NOMO-1 (cell line): ENCODE measurements around the gene ABCC4.
A peak's percentile ranks its signal among the peaks of the same experiment; 100 is the strongest.
"Not testable (repeated sequence)": the region's sequence is repeated elsewhere in the genome, so short reads cannot be mapped to it uniquely, and the experiment has no call there.

Source experiments
- DNase-seq, 2 experiments: peaks; one replicate each; lab custom pipeline; 2025; ENCODE audit not compliant: unreplicated experiment in 2 of 2; lab: John Stamatoyannopoulos, UW

The ABCC4 gene

DNA sequence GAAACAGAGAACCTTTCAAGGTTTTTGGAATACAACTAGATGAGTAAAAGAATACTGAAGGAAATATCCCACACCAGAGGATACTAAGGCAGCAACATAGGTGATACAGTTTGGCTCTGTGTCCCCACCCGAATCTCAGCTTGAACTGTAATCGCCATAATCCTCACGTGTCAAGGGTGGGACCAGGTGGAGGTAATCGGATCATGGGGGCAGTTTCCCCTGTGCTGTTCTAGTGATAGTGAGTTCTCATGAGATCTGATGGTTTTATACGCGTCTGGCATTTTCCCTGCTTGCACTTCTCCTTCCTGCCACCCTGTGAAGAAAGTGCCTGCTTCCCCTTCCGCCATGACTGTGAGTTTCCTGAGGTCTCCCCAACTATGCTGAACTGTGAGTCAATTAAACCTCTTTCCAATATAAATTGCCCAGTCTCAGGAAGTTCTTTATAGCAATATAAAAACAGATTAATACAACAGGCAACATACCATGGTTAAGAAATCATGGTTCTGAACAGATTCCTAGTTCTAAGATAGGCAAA is 97.0 kb downstream of the ABCC4 start:
- peak; percentile 10 to 46 for DNase-seq

DNA sequence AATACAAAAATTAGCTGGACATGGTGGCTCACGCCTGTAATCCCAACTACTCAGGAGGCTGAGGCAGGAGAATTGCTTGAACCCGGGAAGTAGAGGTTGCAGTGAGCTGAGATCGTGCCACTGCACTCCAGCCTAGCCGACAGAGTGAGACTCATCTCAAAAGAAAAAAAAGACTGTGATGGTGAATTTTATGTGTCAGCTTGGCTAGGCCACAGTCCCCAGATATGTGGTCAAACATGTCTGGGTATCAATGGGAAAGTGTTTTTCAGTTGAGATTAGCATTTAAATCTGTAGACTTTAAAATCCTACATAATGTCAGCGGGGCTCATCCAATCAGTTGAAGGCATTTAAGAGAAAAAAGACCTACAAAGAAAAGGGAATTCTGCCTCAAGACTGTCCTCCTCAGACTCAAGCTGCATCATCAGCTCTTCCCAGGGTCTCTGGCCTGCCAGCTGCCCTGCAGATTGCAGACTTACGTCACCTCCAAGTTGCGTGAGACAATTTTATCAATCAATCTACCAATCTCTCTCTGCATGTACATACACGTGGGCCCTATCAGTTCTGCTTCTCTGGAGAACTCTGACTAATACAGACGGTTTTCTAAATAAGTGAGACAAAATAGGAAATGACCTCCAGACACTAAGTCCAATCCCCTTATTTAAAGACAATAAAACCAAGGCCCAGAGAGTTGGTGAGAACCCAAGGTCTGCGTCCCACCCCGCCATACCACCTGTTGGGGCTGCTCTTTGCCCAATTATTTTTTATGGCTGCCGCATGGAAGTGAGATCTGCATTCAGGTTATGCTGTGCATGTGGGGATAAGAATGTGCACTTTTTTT is 99.2 kb downstream of the ABCC4 start:
- peak in 1 of 2 experiments; percentile 36 for DNase-seq

DNA sequence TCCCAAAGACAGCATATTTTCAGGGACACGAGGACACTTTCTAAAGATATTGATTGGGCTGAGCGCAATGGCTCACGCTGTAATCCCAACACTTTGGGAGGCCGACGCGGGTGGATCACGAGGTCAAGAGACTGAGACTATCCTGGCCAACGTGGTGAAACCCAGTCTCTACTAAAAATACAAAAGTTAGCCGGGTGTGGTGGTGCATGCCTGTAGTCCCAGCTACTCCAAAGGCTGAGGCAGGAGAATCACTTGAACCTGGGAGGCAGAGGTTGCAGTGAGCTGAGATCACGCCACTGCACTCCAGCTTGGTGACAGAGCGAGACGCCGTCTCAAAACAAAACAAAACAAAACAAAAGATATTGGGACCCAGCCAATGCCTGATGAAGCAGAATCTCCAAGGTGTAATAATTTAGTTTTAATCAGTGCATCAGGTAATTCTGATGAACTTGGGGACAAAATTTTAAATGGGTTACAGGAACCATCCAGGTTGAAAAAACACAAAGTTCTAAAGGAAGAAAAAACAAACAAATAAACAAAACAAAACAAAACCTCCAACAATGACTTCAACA is 100.8 kb downstream of the ABCC4 start:
- not testable (repeated sequence) for DNase-seq

DNA sequence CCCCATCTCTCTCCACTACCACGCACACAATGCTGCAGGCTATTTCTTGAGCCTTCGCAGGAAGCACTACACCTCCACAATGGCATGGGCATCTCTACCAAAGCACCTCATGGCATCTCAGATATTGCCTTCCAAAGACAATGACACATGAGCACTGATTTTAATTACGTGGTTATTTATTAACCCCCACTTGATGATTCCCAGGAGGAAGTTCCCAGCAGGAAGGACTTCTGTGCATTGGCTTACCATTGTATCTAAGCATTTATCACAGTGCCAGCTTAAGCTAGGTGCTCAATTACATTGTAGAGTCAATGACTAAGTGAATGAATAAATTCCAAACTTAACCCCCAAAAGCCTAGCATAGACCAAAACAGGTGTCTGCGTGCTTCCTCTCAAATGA is 101.4 kb downstream of the ABCC4 start:
- DNase-seq: no peak

DNA sequence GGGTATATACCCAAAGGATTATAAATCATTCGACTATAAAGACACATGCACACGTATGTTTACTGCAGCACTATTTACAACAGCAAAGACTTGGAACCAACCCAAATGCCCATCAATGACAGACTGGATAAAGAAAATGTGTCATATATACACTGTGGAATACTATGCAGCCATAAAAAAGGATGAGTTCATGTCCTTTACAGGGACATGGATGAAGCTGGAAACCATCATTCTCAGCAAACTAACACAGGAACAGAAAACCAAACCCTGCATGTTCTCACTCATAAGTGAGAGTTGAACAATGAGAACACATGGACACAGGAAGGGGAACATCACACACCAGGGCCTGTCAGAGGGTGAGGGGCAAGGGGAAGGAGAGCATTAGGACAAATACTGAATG is 102.6 kb downstream of the ABCC4 start:
- not testable (repeated sequence) for DNase-seq

DNA sequence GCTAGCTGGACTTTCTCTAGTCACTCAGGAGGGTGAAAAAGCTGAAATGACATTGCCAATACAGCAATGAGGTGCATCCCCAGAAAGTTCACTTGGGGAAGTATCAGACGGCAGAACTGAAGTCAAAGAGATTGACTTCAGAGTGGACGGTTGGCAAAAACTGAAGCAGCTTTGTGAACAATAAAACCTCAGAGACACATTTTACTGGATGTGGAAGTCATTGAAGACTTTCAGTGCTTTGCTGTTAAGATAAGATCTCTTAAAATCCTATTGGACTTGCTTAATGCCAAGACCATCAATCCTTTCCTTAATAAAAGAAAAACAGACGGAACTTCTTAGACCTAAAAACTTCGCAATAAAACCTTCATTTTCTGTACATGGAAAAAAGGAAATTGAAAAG is 103.7 kb downstream of the ABCC4 start:
- no peak for DNase-seq

DNA sequence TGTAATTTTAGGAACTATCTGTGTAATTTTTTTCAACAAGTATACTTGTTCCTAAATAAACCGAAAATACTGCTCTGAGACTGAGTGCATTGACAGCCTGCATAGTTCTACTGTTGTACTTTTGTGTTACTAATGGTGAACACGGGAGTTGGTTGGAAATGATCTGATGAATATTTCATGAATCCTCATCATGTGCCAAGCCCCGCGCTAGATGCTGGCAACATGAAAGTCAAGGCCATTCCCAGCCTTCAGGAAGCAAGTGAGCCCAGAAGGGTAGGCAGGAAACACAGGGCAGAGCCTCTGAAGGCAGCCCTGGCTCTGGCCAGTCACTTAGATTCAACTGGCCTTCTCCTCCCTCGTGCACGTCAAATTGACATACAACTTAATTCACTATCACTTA is 106.1 kb downstream of the ABCC4 start:
- DNase-seq: no peak

DNA sequence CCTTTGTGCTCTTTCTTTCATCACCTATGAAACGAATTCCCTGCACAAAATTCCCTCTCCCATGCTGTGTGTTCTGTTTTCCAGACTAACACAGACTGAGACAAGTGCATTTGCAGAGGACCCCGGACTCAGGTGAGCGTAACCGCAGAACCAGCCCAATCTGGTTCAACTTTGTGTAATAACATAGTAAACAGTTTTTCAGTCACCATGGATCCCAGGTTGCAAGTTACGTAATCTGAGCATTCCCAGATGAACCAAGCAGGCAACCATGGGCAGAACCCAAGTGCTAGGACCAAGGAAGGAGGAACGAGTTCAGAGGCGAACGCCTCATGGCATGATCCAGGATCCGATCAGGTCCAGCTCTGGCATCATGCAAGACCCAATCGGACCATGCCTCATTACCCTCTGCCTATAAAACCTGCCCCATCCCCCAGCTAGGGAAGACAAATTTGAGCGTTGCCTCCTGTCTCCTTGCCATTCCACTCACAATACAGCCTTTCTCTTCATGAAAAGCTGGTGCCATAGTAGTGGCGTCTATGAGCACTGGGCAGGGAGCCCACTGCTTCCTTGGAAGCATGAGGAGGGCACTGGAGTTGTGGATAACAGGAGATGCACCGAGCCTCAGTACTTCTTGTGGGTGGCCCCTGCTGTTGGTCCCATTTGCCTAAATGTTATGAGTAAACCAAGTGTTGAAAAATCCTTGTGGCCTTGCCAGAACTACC is 107.6 kb downstream of the ABCC4 start:
- DNase-seq: no peak

DNA sequence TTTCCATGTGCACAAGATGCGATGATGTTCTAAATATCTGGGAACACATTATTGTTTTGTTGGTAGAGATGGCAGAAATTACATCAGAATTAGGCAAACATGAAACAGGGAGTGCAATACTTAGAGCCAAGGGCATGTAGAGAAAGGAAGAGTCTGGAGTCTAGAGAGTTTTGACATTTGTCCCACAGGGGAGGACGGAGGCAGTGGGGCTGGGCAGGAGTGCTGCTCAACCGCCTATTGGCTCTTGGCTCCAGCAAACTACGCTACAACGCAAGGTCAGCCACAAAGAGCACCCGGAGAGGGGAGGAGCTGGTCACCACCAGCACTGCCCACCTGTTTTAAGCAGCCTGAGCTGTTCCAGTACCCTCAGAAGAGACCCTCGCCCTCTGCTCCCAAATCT is 108.3 kb downstream of the ABCC4 start:
- no peak for DNase-seq

DNA sequence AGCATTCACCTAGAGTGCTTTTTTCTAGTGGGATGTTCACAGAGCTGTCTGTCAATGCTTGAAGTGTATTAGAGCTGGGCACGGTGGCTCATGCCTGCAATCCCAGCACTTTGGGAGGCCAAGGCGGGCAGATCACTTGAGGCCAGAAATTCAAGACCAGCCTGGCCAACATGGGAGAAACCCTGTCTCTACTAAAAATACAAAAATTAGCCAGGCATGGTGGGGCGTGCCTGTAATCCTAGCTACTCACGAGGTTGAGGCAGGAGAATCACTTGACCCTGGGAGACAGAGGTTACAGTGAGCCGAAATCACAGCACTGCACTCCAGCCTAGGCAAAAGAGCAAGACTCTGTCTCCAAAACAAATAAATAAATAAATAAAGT is 108.7 kb downstream of the ABCC4 start:
- not testable (repeated sequence) for DNase-seq

DNA sequence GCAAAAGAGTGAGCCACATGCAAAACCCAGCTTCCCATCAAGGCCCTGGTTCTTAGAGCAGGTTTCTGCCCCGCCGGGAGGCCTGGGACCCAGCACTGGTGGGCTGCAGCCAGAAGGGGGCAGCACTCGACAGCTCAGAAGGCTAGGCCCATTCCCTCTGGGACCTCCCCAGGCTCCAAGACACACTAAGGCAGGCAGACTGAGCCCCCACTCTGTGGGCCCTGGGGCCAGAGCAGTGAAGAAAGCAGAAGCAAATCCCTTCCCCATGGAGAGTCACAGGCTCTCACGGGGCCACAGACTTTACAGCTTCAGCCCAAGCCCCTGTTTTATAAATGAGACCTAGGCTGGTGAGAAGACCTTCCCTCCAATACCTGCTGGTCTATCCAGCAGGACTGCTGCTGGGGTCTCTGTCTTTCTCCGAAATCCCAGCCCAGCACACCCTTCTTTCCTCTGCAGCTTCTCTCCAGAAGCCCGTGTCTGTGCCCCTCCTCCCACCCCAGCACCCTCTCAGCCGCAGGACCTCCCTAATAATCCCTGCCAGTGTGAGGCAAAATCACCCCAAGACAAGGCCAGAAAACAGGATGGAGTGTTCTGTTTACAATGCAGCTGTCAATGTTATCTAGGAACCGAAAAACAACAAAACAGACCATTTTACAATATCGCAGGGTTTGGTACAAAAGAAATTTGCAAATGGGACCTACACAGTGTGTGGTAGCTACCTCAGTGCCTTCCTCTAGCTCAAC is 109.3 kb downstream of the ABCC4 start:
- peak; percentile 30 to 53 for DNase-seq

DNA sequence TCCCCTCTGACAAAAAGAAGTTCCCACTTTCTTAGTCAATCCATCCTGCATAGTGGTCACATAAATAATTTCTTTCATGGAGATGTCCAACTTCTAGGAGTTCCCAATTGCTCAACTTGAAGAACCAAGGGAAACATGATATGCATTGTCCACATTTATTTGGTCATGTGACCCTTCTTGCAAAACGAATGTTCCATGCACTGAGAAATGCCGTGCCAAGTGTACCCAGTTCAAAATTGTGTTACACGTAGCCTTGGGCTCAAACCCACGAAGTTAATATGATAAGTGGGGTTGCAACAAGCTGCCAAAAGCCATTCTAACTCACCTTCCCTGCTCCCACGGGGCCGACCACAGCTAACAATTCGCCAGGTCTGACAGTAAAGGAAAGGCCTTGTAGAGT is 113.1 kb downstream of the ABCC4 start:
- DNase-seq: no peak

DNA sequence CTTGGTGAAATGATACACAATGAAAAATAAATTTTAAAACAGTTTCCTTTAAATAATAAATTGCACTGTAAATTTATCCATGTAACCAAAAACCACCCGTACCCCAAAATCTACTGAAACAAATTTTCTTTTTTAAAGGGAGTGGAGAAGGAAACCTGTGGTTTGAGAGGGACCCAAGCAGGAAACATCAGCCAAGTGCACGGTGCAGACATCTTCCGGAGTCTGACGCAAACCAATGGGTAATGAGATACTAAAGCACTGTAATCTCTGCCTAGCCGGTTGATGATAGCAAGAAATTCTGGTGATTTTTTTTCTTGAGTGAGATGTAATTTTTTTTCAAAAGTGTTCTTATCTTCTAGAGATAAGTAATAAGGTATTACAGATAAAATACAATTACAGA is 115.4 kb downstream of the ABCC4 start:
- no peak for DNase-seq

DNA sequence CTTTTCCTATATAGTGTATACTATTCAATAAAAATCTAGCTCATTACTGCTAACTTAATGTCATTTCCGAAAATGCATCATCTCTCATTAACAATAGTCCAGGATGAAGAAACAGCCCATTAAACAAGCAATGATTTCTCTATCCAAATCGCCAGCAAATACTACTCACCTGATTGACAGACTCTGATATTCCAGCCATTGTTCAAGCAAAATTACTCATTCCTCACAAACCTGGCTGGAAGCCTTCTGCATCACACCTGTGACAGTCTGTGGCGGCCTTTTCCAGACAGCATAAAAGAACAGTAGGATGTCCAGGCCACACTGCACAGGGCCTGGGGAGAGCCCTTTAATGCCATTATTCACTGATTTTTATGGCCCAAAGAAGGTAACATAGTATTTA is 115.9 kb downstream of the ABCC4 start:
- no peak for DNase-seq

DNA sequence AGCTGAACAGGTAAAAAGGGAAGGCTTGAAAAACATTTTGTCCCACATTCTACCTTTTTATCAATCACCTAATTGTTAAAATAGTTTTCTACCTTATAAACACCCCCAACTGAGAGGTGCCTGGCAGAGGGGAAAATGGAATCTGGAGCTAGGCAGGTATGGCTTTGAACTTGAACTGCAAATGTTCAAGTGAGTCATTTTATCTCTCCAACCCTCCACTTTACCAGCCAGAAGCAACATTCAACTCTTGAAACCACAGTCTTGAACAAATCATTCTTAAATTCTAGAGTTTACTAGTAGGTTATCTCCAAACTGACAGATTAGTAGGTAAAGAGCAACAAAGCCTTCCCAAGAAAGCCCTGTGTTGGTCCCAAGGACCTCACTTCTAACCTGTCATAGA is 116.9 kb downstream of the ABCC4 start:
- no peak for DNase-seq

DNA sequence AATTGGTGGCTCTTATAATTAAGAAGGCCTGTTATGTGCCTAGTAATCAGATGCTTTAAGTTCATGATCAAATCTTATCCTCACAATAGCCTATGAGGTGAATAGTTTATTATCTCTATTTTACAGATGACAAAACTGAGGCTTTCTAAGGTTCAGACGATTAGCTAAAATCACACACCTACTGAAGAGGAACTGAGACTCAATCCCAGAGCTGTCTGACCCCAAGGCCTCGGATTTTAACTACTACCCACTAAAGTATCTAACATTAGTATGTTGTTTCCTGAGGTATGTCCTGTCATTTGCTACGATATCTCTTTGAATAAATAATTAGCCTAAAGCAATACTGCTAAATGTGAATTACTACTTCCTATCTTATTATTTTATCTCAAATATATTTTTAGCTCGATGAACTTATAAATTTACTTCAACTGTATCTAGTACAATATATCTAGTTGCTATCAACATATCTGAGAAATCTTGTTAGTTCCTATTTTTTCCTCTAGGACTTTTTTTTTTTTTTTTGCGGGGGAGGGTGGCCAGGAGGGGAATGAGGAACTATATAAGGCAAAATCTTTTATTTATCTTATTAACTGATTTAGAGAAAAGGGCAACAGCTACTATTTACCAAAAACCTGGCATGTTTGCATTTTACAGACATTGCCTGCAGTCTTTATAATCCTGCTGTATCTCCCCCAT is 118.5 kb downstream of the ABCC4 start:
- no peak for DNase-seq

DNA sequence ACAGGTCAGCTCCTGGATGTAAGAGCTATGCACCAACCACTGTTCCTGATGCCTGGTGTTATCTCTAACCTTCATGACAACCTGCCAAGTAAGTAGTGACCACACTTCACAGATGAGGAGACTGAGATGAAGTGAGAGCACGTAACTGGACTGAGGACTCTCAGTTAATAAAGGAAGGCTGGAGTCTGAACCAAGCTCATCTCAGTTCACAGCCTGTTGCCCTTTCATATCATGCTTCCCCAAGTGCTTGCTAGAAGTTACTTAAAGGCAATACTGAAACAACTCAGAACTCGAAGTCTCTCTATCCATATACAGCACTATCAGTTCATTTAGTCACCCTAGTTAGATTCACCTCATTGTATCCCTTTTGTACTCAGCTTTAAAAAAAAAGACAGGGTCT is 119.7 kb downstream of the ABCC4 start:
- no peak for DNase-seq

DNA sequence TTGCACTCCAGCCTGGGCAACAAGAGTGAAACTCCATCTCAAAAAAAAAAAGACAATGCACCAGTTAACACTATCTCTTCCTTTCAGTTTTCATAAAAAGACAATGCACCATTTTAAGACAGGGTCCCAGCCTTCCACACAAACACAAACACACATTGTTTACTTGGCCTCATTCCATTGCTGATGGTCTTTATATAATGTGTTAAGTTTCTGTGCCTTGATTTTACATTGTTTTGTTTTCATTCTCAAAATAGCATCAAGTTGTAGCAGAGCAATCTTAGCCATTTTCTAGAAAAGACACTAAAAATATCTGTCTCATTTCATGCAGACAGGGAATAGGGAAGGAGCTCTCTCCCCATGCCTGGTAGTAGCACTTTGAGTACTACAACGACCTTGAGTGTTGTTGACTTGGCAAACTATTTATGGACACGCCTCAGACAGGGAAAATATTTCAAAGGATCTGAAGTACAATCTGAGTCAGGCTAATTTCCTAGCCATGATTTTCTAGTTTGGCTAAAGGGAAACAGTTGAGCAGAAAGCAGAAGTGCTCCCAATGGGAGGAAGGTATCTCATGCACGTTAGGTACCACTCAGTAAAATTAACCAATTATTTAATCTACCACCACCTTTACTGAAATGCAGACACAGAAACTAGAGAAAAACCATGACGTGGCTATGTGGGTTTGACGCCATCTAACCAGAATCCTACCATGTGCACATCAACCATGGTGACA is 120.6 kb downstream of the ABCC4 start:
- no peak for DNase-seq

DNA sequence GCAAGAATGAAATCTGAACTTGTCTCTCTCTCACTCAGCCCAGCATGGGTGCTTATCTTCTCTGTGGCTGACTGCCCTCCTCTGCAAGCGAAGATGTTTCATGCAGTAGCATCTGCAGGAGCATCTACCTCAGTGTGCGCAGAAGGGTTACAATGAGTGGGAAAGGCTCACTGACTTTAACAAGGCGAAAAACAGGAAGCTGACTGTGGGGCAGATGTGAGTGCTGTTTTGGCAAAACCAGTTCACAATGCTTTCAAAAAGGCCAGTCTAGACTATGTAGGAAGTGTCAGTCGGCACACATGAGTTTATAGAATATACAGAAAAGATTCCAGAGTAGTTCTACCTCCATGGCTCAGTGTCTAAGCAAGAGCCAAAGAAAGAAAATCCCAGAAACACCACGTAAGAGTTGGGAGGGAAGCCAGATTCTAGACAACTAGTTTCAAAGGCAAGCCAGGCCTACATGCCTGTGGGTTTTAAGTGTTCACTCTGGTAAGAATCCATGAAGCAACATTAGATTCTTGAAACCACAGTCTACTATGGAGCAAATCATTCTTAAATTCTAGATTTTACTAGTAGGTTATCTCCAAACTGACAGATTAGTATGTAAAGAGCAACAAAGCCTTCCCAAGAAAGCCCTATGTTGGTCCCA is 124.5 kb downstream of the ABCC4 start:
- DNase-seq: no peak
